Mesodermal cell (in vitro differentiated cells): Measurements from ENCODE around the gene UQCR10.

Experiments
- H3K27ac ChIP-seq: 2 replicates; pipeline ENCODE4 v1.7.0; 2013; ENCODE audit warnings: mild to moderate bottlenecking, low read depth, low read length, moderate library complexity; ENCODE audit not compliant: severe bottlenecking
- H3K36me3 ChIP-seq: 2 replicates; pipeline ENCODE4 v1.7.1; 2013; ENCODE audit warnings: mild to moderate bottlenecking, low read length, moderate library complexity; ENCODE audit not compliant: control insufficient read depth, insufficient read depth
- H3K4me1 ChIP-seq: one replicate; pipeline ENCODE4 v1.7.1; 2013; ENCODE audit warnings: mild to moderate bottlenecking, low read length; ENCODE audit not compliant: insufficient read depth, control insufficient read depth, poor library complexity, severe bottlenecking
- H3K4me3 ChIP-seq: 2 replicates; pipeline ENCODE4 v1.7.0; 2013; ENCODE audit warnings: low read length, control low read depth, mild to moderate bottlenecking; ENCODE audit not compliant: insufficient read depth, poor library complexity, severe bottlenecking; ENCODE audit errors: extremely low read depth
- H3K9me3 ChIP-seq: 2 replicates; pipeline ENCODE4 v1.7.1; 2013; ENCODE audit warnings: mild to moderate bottlenecking, low read length, moderate library complexity; ENCODE audit not compliant: control insufficient read depth
- WGBS, 2 experiments: methylation state at CpG; one replicate each; pipeline ENCODE4 v1.1.5; 2013; ENCODE audit warnings: missing lambda C conversion rate in 2 of 2; ENCODE audit not compliant: insufficient coverage in 2 of 2; 5-methylcytosine and 5-hydroxymethylcytosine counted together

The UQCR10 gene

DNA sequence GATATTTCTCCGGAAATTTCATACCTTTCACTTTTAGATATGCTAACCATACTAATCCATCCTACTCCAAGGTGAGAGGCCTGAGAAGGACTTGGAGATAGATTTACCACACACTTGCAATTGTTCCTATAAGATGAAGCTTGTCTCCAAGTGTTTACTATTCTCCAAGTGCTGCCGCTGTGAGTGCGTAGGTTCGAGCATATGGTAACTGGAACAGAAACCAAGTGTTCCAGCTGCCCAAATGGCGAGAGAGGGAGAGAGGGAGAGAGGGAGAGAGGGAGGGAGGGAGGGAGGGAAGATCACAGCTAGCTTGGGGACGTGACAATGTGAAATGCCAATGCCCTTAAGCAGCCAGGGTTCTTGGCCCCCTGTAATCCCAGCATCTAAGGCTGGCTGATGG, 49.4 kb downstream of the UQCR10 start:
- Histone ChIP-seq H3K36me3 (peaks cover 71% of the 10 kb centered on the region), H3K9me3 (no peaks in the 10 kb centered on the region), H3K27ac (no peak overlapping the region), H3K4me3 (no peak overlapping the region), H3K4me1 (peaks cover 5% of the 10 kb centered on the region)
- 86 to 93% methylated on average over 4 to 5 of the region's 6 CpGs for WGBS, 2 experiments

DNA sequence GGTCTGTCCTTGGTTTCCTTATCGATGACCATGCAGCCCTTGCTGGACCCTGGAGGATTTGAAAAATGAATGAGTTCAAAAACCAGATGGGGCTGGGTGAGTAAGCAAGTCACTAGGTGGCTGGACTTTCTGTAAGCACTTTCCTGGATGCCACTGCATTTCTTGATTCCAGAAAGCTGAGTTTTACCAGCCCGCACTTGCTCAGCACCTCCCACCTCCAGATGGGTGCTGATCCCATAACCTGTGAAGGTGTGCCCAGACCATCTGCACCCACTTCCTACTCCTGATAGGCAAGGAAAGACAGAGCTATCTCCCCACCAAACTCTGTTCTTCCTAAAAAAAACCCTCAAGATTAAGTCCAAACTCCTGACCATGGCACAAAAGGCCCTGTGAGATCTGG, 49.8 kb downstream of the UQCR10 start:
- Histone ChIP-seq H3K4me1 (peaks cover 10% of the 10 kb centered on the region), H3K4me3 (no peak overlapping the region), H3K27ac (no peak overlapping the region), H3K9me3 (no peaks in the 10 kb centered on the region), H3K36me3 (peaks cover 71% of the 10 kb centered on the region)
- WGBS, 2 experiments = 91 to 92% methylated on average over 1 to 2 of the region's 2 CpGs

DNA sequence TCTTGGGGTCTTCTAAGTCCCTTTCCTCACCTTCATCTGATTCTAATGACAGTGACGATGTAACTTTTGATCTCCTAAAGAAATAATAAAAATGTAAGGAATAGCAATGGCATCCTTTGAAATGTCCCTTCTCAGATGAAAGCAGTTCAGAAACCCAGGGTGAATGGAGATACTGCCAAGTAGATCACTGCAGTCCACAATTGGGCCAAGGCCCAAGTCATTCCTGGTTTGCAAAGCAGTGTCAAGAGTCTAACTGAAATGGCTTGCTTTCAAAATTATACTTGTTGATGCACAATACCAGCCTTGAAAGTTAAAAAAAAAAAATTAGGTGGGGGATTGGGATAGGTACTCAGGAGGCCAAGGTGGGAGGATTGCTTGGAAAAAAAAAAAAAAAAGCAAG, 50.6 kb downstream of the UQCR10 start:
- H3K9me3 ChIP-seq = no peaks in the 10 kb centered on the region
- peaks cover 13% of the 10 kb centered on the region for H3K4me1 ChIP-seq
- H3K4me3 ChIP-seq = no peak overlapping the region
- peaks cover 71% of the 10 kb centered on the region for H3K36me3 ChIP-seq
- H3K27ac ChIP-seq = no peak overlapping the region
- WGBS, 2 experiments = no CpG with 5 or more reads among the region's 1 CpG

DNA sequence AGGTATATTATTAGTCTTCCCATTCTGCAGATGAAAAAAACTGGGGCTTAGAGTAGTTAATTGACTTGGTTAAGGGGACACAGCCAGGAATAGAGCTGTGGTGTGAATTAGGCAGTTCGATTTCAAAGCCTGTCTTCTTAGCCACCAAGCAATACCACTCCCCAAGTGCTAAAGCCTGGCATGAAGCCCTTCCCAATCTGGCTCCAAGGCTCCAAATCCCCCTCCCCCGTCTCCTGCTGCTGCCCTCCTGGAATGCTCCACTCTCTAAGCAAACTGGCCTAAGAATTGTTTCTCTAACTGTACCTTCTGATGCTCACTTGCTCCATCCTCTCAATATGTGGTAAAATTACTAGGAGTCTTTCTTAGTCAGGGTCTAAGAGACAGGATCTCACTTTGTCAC, 52.3 kb downstream of the UQCR10 start:
- Histone ChIP-seq H3K4me3 (no peak overlapping the region), H3K27ac (no peak overlapping the region), H3K36me3 (peaks cover 73% of the 10 kb centered on the region), H3K9me3 (no peaks in the 10 kb centered on the region), H3K4me1 (peaks cover 9% of the 10 kb centered on the region)
- 100% methylated on average over 1 of the region's 2 CpGs; no CpG with 5 or more reads in 1 of the 2 experiments for WGBS, 2 experiments
